Kidney (tissue), 14 donors: ENCODE data around the gene ZBED4. TPM values are rescaled to one million over a fixed set of nuclear protein-coding genes. Genes with fewer than 3 reads are reported as not detected.

Experiments used
- DNase-seq, 5 donors: peaks; one replicate each; pipeline ENCODE4 v3.0.0-alpha.2; 2013 to 2020
- FAIRE-seq: peaks from 2 replicates; lab custom pipeline; 2012; peaks lifted over from hg19 to GRCh38; lab: Jason Lieb, UNC
- H3K27ac ChIP-seq, 2 donors: one replicate each; pipeline ENCODE4 v1.7.0; 2013; ENCODE audit warnings: low read depth in 2 of 2, low read length in 2 of 2, inconsistent platforms in 1 of 2
- H3K27me3 ChIP-seq: one replicate; pipeline ENCODE4 v1.7.1; 2013; ENCODE audit warnings: low read length, inconsistent platforms; ENCODE audit not compliant: control insufficient read depth, insufficient read depth
- H3K36me3 ChIP-seq, 3 donors: one replicate each; pipeline versions ENCODE4 v1.7.0 to v1.7.1; 2013; ENCODE audit warnings: low read length in 3 of 3, control low read depth in 1 of 3, inconsistent platforms in 1 of 3; ENCODE audit not compliant: insufficient read depth in 3 of 3, control insufficient read depth in 2 of 3
- H3K4me1 ChIP-seq, 3 donors: one replicate each; pipeline versions ENCODE4 v1.7.0 to v1.7.1; 2013; ENCODE audit warnings: low read length in 3 of 3, inconsistent platforms in 1 of 3, low read depth in 1 of 3; ENCODE audit not compliant: control insufficient read depth in 2 of 3, insufficient read depth in 2 of 3
- H3K4me3 ChIP-seq, 3 donors: one replicate each; pipeline versions ENCODE4 v1.7.0 to v1.8.1; 2013; ENCODE audit warnings: low read length in 3 of 3, control low read depth in 1 of 3, inconsistent platforms in 1 of 3
- H3K9ac ChIP-seq, 3 donors: one replicate each; pipeline versions ENCODE4 v1.7.0 to v1.7.1; 2013; ENCODE audit warnings: low read length in 3 of 3, control low read depth in 1 of 3, inconsistent platforms in 1 of 3
- H3K9me3 ChIP-seq, 3 donors: one replicate each; pipeline versions ENCODE4 v1.7.0 to v1.7.1; 2013; ENCODE audit warnings: low read length in 3 of 3, control low read depth in 1 of 3, inconsistent platforms in 1 of 3; ENCODE audit not compliant: control insufficient read depth in 2 of 3, insufficient read depth in 1 of 3
- intact Hi-C: fragments of 100-400 bp; cut with DNase I; formaldehyde crosslinking; loops from one replicate; pipeline ENCODE4 v1.11.1; 2022
- polyA plus RNA-seq: library from polyadenylated mRNA; stranded (reverse); fragments of 350-450 nt; fragmentation: Illumina TruSeq; extraction: RNeasy Lipid Tissue Mini Kit (QIAGEN cat#74804); gene quantifications from one replicate; pipeline ENCODE4 v1.2.3, GENCODE V29; 2014; ENCODE audit warnings: low read depth, low replicate concordance; ENCODE audit not compliant: insufficient read depth
- total RNA-seq: library from RNA; stranded (reverse); fragmentation: NEBNext Ultra II Directional; extraction: Animal tissue kit (Norgen Biotek cat#: 25700); gene quantifications from one replicate; pipeline ENCODE4 v1.2.1, GENCODE V29; 2021
- TF ChIP-seq, protein P1 (sequence below): IDR thresholded peaks from 3 replicates; pipeline ENCODE4 v1.5.1; 2012; ENCODE audit warnings: mild to moderate bottlenecking, moderate library complexity, borderline replicate concordance; ENCODE audit not compliant: insufficient read depth; ENCODE audit errors: extremely low read depth
- donor health status: control.
- donor health status: control.
- donor health status: control.
- donor health status: control.
- donor health status: control.
- donor health status: DM: yes; HTN: yes; CAD: no.
- donor health status: Normal renal cell carcinoma (clear cell type).

The ZBED4 gene
- total and polyA plus RNA-seq, 2 donors from 2014 or later: 2.1 to 12.9 TPM

DNA sequence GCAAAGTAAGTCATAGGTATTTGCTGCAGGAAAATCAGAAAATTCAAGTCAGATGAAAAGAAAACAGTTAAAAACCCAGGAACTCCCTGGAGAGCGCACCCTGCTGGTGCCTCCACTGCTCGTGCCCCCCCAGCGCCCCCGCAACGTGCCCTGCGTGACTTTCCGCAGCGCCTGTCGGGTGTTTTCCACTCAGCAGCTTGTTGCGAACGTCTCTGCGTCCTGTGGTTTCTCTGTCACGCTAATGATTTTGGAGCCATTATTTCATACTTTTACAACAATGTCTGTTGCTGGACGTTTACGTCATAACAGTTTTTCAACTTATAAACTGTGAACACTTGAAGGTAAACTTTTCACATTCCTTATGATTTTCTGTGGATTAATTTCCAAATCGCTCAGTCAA, 69.8 kb downstream of the ZBED4 start:
- FAIRE-seq: no peak
- no peak overlapping the region for H3K4me3 ChIP-seq
- no peaks in the 10 kb centered on the region for H3K9me3 ChIP-seq
- no peak overlapping the region for H3K27ac ChIP-seq
- no peak overlapping the region for H3K9ac ChIP-seq
- H3K27me3 ChIP-seq: no peaks in the 10 kb centered on the region
- peaks cover 0 to 9% (median 0%) of the 10 kb centered on the region in 3 donors for H3K36me3 ChIP-seq
- no peak for DNase-seq
- TF ChIP-seq, protein P1, sequence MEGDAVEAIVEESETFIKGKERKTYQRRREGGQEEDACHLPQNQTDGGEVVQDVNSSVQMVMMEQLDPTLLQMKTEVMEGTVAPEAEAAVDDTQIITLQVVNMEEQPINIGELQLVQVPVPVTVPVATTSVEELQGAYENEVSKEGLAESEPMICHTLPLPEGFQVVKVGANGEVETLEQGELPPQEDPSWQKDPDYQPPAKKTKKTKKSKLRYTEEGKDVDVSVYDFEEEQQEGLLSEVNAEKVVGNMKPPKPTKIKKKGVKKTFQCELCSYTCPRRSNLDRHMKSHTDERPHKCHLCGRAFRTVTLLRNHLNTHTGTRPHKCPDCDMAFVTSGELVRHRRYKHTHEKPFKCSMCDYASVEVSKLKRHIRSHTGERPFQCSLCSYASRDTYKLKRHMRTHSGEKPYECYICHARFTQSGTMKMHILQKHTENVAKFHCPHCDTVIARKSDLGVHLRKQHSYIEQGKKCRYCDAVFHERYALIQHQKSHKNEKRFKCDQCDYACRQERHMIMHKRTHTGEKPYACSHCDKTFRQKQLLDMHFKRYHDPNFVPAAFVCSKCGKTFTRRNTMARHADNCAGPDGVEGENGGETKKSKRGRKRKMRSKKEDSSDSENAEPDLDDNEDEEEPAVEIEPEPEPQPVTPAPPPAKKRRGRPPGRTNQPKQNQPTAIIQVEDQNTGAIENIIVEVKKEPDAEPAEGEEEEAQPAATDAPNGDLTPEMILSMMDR: no peak
- peaks cover 0 to 7% (median 0%) of the 10 kb centered on the region in 3 donors for H3K4me1 ChIP-seq
- intact Hi-C loops: no loop called here

DNA sequence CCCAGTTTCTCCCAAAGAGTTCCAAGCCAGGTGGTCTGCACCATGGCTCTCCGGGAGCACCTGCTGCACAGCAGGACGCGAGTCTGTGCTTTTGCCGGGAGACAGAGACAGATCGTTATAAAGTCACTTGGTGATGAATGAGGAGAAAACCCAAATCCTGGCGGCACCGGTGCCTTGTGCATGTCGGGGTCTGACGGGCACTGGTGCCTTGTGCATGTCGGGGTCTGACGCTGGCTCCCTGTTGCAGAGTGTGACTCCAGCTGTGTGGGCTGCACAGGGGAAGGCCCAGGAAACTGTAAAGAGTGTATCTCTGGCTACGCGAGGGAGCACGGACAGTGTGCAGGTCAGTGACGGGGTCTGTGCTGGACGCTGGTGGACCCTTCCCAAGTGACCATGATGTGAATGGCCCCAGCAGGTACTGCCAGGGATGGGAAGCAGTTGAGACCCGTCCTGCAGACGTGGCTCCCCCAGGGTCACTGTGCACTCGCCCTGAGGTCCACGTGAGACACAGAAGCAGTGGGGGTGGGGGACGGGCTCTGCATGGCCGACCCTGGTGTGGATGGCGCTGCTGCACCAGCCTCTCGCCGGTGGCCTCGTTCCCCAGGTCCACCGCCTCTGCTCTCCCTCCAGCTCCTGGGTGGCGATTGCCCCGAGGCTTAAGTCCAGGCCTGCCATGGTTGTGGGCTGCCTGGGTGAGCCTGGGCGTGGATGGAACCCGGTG, 70.6 kb downstream of the ZBED4 start:
- TF ChIP-seq, protein P1: no peak
- intact Hi-C loops: no loop called here
- FAIRE-seq (no peak), DNase-seq (peak in 1 of 5 donors; percentile 73)
- H3K4me3 ChIP-seq: no peak overlapping the region
- no peak overlapping the region for H3K27ac ChIP-seq
- H3K27me3 ChIP-seq: no peaks in the 10 kb centered on the region
- peaks cover 0 to 9% (median 0%) of the 10 kb centered on the region in 3 donors for H3K36me3 ChIP-seq
- H3K9me3 ChIP-seq: no peaks in the 10 kb centered on the region
- H3K4me1 ChIP-seq: peaks cover 0 to 1% (median 0%) of the 10 kb centered on the region in 3 donors
- no peak overlapping the region for H3K9ac ChIP-seq

DNA sequence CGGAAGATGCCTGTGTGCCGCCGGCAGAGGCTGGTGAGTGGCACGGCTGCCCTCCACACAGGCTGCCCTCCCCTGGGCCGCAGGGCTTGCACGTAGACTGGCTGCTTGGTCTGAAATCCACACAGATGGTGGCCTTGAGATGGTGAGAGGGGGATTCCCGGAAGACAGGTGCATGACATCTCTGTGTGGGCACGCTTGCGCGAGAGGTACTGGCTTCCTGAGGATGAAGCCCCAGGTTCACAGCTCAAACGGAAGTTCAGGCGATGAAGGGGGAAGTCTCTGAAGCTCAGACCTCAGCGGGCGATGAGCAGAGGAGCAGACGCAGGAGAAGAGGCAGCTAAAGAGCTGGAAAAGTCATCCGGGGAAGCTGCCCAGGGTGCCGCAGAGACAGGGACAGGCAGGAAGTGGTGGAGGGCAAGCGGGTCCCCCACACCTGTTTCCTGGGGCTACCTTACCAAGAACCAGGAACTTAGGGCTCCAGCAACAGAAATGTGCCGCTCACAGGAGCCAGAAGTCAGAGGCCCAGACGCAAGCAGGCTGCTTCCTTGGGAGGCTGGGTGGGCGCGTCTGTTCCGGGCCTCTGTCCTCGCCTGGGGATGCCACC, 72.0 kb downstream of the ZBED4 start:
- H3K4me1 ChIP-seq: peaks cover 0 to 8% (median 0%) of the 10 kb centered on the region in 3 donors
- no peak overlapping the region for H3K4me3 ChIP-seq
- intact Hi-C loops: loop anchor here (5.0 kb wide), 1 partner anchor 107 kb away; no protein-coding TSS in a partner anchor
- no peak overlapping the region for H3K9ac ChIP-seq
- H3K36me3 ChIP-seq: peaks cover 0 to 5% (median 0%) of the 10 kb centered on the region in 3 donors
- FAIRE-seq (no peak), DNase-seq (peak in 1 of 5 donors; percentile 77)
- H3K27ac ChIP-seq: no peak overlapping the region
- H3K27me3 ChIP-seq: no peaks in the 10 kb centered on the region
- TF ChIP-seq, protein P1: no peak
- H3K9me3 ChIP-seq: no peaks in the 10 kb centered on the region
